Measurements from ENCODE around the gene SLC35F1. TPM values are rescaled to one million over a fixed set of nuclear protein-coding genes. Genes with fewer than 3 reads are reported as not detected.

SLC35F1 gene
- total and polyA plus RNA-seq, 2 experiments from 2014 or later = 18.5 to 25.5 TPM

DNA sequence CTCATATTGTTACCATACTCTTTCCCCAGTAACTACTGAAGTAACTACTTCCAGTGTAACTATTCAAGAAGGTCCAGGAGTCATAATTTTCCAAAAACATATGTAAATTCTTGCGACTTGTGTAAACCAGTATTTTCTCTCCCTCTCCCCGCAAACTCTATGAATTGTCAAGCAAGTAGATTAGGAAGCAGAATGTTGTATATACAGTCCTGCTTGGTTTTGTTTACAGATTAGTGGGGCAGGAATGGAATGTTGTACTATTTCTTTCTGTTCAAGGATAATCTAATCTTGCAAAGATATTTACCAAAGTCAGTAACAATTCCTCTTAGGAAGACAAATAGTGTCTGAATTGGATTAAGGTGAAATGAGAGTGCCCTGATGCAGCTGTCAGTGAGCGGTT is 406.1 kb downstream of the SLC35F1 start:
- peaks cover 9% of the 10 kb centered on the region for H3K4me1 ChIP-seq (ENCODE audit: low read depth)
- TF ChIP-seq, protein P1, sequence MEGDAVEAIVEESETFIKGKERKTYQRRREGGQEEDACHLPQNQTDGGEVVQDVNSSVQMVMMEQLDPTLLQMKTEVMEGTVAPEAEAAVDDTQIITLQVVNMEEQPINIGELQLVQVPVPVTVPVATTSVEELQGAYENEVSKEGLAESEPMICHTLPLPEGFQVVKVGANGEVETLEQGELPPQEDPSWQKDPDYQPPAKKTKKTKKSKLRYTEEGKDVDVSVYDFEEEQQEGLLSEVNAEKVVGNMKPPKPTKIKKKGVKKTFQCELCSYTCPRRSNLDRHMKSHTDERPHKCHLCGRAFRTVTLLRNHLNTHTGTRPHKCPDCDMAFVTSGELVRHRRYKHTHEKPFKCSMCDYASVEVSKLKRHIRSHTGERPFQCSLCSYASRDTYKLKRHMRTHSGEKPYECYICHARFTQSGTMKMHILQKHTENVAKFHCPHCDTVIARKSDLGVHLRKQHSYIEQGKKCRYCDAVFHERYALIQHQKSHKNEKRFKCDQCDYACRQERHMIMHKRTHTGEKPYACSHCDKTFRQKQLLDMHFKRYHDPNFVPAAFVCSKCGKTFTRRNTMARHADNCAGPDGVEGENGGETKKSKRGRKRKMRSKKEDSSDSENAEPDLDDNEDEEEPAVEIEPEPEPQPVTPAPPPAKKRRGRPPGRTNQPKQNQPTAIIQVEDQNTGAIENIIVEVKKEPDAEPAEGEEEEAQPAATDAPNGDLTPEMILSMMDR (IDR thresholded peaks at IDR 0.05; ENCODE audit: low read depth, low read length) = no peak
- H3K27ac ChIP-seq = no peak overlapping the region
- no peaks in the 10 kb centered on the region for H3K36me3 ChIP-seq
- H3K9me3 ChIP-seq (ENCODE audit: low read depth) = no peaks in the 10 kb centered on the region
- H3K4me3 ChIP-seq = no peak overlapping the region
- DNase-seq (ENCODE audit: low read depth in 1 of 2, low spot score in 1 of 2) = no peak
- no peaks in the 10 kb centered on the region for H3K27me3 ChIP-seq

DNA sequence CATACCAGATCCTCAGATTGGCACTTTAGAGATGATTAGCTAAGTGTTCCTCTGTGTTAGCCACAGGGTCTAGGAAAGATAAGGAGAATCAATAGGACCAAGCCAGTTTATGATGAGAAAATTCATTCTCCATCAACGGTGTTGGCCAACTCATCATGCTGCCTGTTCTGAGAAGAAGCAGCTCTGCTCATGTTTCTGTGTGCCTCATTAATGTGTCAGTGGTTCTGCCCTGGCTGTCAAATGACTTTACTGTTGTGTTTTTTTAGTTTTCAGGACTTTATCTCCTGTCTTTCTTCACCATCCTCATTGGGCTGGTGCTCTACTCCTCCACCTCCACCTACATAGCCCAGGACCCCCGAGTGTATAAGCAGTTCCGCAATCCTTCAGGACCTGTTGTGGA is 406.7 kb downstream of the SLC35F1 start:
- TF ChIP-seq, protein P1 (IDR thresholded peaks at IDR 0.05; ENCODE audit: low read depth, low read length) = no peak

GRCh38 chr6:118316796-118317384 is 409.8 kb downstream of the SLC35F1 start:
- H3K4me3 ChIP-seq = no peak overlapping the region
- peaks cover 11% of the 10 kb centered on the region for H3K4me1 ChIP-seq (ENCODE audit: low read depth)
- no peaks in the 10 kb centered on the region for H3K27me3 ChIP-seq
- no peak overlapping the region for H3K27ac ChIP-seq
- TF ChIP-seq, protein P1 (IDR thresholded peaks at IDR 0.05; ENCODE audit: low read depth, low read length) = no peak
- DNase-seq (ENCODE audit: low read depth in 1 of 2, low spot score in 1 of 2) = no peak
- no peaks in the 10 kb centered on the region for H3K9me3 ChIP-seq (ENCODE audit: low read depth)
- H3K36me3 ChIP-seq = no peaks in the 10 kb centered on the region

More for the DNA sequence above, 406.7 kb downstream of the SLC35F1 start:
- DNase-seq (ENCODE audit: low read depth in 1 of 2, low spot score in 1 of 2) = no peak
- no peaks in the 10 kb centered on the region for H3K27me3 ChIP-seq
- H3K4me3 ChIP-seq = no peak overlapping the region
- H3K4me1 ChIP-seq (ENCODE audit: low read depth) = peaks cover 11% of the 10 kb centered on the region
- no peaks in the 10 kb centered on the region for H3K36me3 ChIP-seq
- no peaks in the 10 kb centered on the region for H3K9me3 ChIP-seq (ENCODE audit: low read depth)
- no peak overlapping the region for H3K27ac ChIP-seq

GRCh38 chr6:118317581-118318563 is 410.8 kb downstream of the SLC35F1 start:
- no peaks in the 10 kb centered on the region for H3K9me3 ChIP-seq (ENCODE audit: low read depth)
- no peak overlapping the region for H3K4me3 ChIP-seq
- peaks cover 11% of the 10 kb centered on the region for H3K4me1 ChIP-seq (ENCODE audit: low read depth)
- no peak overlapping the region for H3K27ac ChIP-seq
- TF ChIP-seq, protein P1 (IDR thresholded peaks at IDR 0.05; ENCODE audit: low read depth, low read length) = no peak
- H3K27me3 ChIP-seq = no peaks in the 10 kb centered on the region
- H3K36me3 ChIP-seq = no peaks in the 10 kb centered on the region
- peak in 1 of 2 donors; percentile 13 for DNase-seq (ENCODE audit: low read depth in 1 of 2, low spot score in 1 of 2)

DNA sequence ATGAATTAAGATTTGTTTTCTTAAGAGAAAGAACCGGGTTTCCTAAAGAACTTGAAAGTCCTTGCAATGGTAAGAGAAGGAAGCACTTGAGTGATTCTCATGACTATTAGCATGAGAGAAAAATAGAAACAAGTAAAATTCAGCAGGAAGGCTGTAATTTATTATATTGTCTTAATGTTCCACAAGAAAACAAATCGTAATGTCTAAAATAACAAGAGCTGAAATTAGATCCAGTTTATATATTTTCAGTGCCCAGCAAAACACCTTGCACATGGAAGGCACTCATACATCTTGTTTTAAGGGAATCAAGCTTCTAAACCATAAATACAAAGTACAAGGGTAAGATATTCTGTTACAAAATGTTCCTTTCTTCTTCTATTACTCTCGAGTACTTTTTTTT is 411.6 kb downstream of the SLC35F1 start:
- no peak for DNase-seq (ENCODE audit: low read depth in 1 of 2, low spot score in 1 of 2)
- Histone ChIP-seq H3K36me3 (no peaks in the 10 kb centered on the region), H3K4me3 (no peak overlapping the region), H3K4me1 (ENCODE audit: low read depth) (peaks cover 11% of the 10 kb centered on the region), H3K27ac (no peak overlapping the region), H3K27me3 (no peaks in the 10 kb centered on the region), H3K9me3 (ENCODE audit: low read depth) (no peaks in the 10 kb centered on the region)
- TF ChIP-seq, protein P1 (IDR thresholded peaks at IDR 0.05; ENCODE audit: low read depth, low read length) = no peak

Measured in cardiac muscle cell (in vitro differentiated cells and primary cell).